ENCODE data around the gene CEBPZOS.

Gene CEBPZOS

DNA sequence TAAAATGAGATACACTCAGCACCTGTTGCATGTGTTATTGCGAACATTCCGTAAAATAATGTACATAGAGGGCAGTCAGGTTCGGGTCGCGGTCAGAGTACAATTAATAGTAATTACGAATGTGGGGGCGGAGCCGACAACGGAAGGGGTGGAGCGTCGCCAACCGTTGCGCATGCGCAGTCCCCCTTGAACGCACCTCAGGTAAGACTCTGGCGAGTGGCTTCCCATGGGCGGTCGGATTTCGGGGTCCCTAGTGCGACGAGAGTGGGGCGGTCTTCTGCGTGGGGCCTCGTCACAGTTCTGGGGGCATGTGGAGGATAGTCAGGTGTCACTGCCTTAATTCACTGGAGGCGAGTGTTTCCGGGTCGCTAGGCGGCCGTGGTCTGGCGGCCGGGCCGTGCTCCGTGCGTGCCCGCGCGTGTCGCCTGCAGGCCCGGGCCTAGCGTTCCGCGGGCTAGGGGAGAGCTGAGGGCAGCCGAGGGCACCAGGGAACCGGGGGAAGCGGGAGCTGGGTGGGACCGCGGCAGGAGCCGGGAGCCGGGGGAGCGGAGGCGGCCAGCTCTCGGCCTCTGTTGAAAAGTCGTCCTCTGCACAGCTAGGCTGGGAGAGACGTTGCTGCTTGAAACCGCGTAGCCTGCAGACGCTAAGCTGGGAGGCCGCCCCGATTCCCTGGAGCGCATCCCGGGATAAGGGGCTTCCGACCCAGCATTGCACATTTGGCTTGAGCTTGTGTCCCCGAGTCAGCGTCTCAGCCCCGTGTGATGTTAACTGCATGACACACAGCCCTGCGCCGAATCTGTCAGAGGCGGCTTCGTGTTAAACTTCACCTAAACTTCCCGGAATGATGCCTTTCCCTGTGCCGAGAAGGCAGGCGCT is at the start of gene CEBPZOS:
TSS of gene CEBPZOS (plus strand) at position 177 of the 876 bp plus-strand sequence. CDS start 3,209 bp downstream, outside the sequence.
- peak within 1 kb of the TSS; percentile 65 for H3K27ac ChIP-seq
- TF ChIP-seq, protein P1, sequence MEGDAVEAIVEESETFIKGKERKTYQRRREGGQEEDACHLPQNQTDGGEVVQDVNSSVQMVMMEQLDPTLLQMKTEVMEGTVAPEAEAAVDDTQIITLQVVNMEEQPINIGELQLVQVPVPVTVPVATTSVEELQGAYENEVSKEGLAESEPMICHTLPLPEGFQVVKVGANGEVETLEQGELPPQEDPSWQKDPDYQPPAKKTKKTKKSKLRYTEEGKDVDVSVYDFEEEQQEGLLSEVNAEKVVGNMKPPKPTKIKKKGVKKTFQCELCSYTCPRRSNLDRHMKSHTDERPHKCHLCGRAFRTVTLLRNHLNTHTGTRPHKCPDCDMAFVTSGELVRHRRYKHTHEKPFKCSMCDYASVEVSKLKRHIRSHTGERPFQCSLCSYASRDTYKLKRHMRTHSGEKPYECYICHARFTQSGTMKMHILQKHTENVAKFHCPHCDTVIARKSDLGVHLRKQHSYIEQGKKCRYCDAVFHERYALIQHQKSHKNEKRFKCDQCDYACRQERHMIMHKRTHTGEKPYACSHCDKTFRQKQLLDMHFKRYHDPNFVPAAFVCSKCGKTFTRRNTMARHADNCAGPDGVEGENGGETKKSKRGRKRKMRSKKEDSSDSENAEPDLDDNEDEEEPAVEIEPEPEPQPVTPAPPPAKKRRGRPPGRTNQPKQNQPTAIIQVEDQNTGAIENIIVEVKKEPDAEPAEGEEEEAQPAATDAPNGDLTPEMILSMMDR (IDR thresholded peaks at IDR 0.05) = no peak
- TF ChIP-seq ZFX (IDR thresholded peaks at IDR 0.05; ENCODE audit: borderline replicate concordance) = no peak; the same call in 1 of the 2 replicates

DNA sequence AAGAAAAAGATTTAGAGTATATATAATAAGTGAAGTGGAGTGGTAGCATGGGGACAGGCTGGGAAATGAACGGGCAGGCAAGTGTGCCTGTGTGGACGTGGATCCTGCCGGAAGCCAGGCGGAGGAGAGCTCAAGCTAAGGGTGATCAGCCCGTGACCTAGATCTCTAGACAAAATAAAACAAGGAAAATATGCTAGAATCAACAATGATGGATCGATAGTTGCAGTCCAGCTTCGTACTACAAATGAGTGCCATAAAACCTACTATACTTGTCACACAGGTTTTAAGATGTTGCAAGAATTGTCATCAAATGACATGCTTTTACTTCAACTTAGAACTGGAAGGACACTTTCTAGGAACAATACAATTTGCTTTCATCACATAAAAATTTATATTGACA is 48.0 kb upstream of the CEBPZOS start:
- no peak overlapping the region for H3K27ac ChIP-seq
- TF ChIP-seq ZFX (IDR thresholded peaks at IDR 0.05; ENCODE audit: borderline replicate concordance) = no peak
- TF ChIP-seq, protein P1 (IDR thresholded peaks at IDR 0.05) = no peak

DNA sequence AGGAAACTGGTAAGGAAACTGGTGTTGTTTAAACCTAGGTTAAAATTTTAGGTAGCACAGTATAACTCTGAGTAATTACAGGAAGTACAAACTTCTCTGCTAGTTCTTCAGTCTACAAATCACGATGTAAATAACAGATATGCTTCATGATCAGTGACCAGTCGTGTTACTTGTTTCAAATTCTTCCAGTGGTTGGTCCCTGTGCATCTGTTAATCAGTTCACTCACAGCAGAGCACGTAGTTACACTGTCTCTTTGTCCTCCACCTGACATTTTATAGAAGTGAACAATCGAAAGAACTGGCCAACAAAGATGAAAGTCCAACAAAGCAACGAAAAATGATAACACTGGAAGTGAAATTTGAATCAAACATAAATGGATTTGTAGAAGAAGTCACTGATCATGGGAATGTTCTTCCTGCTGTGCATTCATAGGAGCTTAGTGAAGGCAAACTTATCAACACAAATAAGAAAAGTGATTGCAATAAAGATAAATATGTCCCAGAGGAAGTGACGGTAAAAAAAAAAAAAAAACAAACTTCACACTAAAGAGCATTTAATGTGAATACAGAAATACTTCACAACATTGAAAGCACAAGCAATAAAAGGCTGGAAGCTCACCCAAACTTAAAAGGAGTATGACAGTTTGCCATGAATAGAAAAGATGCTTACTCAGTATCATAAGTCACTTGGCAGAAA is 46.5 kb upstream of the CEBPZOS start:
- no peak overlapping the region for H3K27ac ChIP-seq

GRCh38 chr2:37153224-37153623 is 43.1 kb upstream of the CEBPZOS start:
- no peak overlapping the region for H3K27ac ChIP-seq
- TF ChIP-seq, protein P1 (IDR thresholded peaks at IDR 0.05) = no peak
- no peak for TF ChIP-seq ZFX (IDR thresholded peaks at IDR 0.05; ENCODE audit: borderline replicate concordance)

More for the DNA sequence above, 46.5 kb upstream of the CEBPZOS start:
- no peak for TF ChIP-seq ZFX (IDR thresholded peaks at IDR 0.05; ENCODE audit: borderline replicate concordance)
- TF ChIP-seq, protein P1 (IDR thresholded peaks at IDR 0.05) = no peak

GRCh38 chr2:37154785-37155184 is 41.5 kb upstream of the CEBPZOS start:
- no peak overlapping the region for H3K27ac ChIP-seq
- no peak for TF ChIP-seq ZFX (IDR thresholded peaks at IDR 0.05; ENCODE audit: borderline replicate concordance)
- TF ChIP-seq, protein P1 (IDR thresholded peaks at IDR 0.05) = no peak

GRCh38 chr2:37156071-37156856 is 40.0 kb upstream of the CEBPZOS start:
- H3K27ac ChIP-seq = peak overlapping the region; percentile 61
- TF ChIP-seq, protein P1 (IDR thresholded peaks at IDR 0.05) = no peak
- TF ChIP-seq ZFX (IDR thresholded peaks at IDR 0.05; ENCODE audit: borderline replicate concordance) = no peak

Data from 22Rv1 (cell line).